Right forelimb (tissue), 1 donor: ENCODE measurements around the gene HYAL3.
A peak's percentile ranks its signal among the peaks of the same experiment; 100 is the strongest.
"Not testable (repeated sequence)": the region's sequence is repeated elsewhere in the genome, so short reads cannot be mapped to it uniquely, and the experiment has no call there.

Experiments
- DNase-seq: peaks from one replicate; pipeline ENCODE4 v3.0.0-alpha.2; 2018

Gene HYAL3

GRCh38 chr3:50312041-50312440 is 12.8 kb upstream of the HYAL3 start:
- not testable (repeated sequence) for DNase-seq

- no peak for DNase-seq
Observed at GRCh38 chr3:50304601-50305000, 5.4 kb upstream of the HYAL3 start.

- DNase-seq: no peak
Observed at GRCh38 chr3:50303013-50303815, 4.0 kb upstream of the HYAL3 start, which contains the start of gene HYAL1. TSS of gene HYAL1 (minus strand) at chr3:50303574. CDS start at chr3:50302956, 618 bp downstream.

- no peak for DNase-seq
Observed at GRCh38 chr3:50302095-50303012, 3.1 kb upstream of the HYAL3 start.

GRCh38 chr3:50300681-50301254 is 1.6 kb upstream of the HYAL3 start:
- no peak for DNase-seq

GRCh38 chr3:50299929-50300680 is 900 bp upstream of the HYAL3 start:
- DNase-seq: no peak

GRCh38 chr3:50299638-50299928 is 378 bp upstream of the HYAL3 start:
- DNase-seq: no peak

- no peak for DNase-seq
Observed at GRCh38 chr3:50297896-50298725, 1.1 kb downstream of the HYAL3 start.

- no peak for DNase-seq
Observed at GRCh38 chr3:50297384-50297775, 1.8 kb downstream of the HYAL3 start.

GRCh38 chr3:50296721-50297383 is 2.4 kb downstream of the HYAL3 start:
- DNase-seq: no peak

GRCh38 chr3:50295553-50296431 is 3.4 kb downstream of the HYAL3 start:
- DNase-seq: no peak

- no peak for DNase-seq
Observed at GRCh38 chr3:50294492-50295403, 4.5 kb downstream of the HYAL3 start.

- no peak for DNase-seq
Observed at GRCh38 chr3:50294089-50294488, 5.1 kb downstream of the HYAL3 start.

- no peak for DNase-seq
Observed at GRCh38 chr3:50293079-50293801, 6.0 kb downstream of the HYAL3 start.

GRCh38 chr3:50292159-50293078 is 6.8 kb downstream of the HYAL3 start, which contains the start of gene IFRD2:
TSS of gene IFRD2 (minus strand) at chr3:50292429. CDS start at chr3:50292274, 155 bp downstream.
- DNase-seq: peak; percentile 96

GRCh38 chr3:50290161-50290641 is 9.0 kb downstream of the HYAL3 start:
- DNase-seq: no peak

- no peak for DNase-seq
Observed at GRCh38 chr3:50289130-50289529, 10.1 kb downstream of the HYAL3 start.
